Astrocyte (in vitro differentiated cells and primary cell): ENCODE measurements around the gene ARSI.

Source experiments
- EZH2 ChIP-seq: IDR thresholded peaks from 2 replicates; pipeline ENCODE4 v1.6.1; 2012; ENCODE audit warnings: mild to moderate bottlenecking, low read length, inconsistent platforms; ENCODE audit not compliant: insufficient read depth
- TF ChIP-seq, protein P1 (sequence below): IDR thresholded peaks from 2 replicates; pipeline ENCODE4 v1.5.1; 2011; ENCODE audit warnings: low read depth, mild to moderate bottlenecking, inconsistent platforms, low read length, moderate library complexity; ENCODE audit not compliant: insufficient read depth

DNA sequence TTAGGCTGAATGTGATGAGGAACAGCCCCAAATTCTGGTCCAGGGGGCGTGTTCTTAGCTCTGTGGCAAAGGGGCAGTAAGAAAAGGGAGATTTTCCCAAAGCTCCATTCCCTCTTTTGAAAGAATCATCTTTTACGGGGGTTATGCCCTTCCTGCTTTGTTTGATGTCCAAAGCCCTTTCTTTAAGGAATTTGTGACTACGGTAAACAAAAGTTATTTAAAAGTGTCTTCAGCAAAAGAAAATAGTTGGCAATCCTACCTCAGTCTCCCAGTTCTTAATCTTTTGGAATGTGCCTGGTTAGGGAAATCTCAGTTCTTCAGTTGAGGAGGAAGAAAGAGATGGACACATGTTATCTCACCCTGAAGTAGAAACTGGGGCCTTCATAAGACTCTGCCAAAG, 24.4 kb upstream of the ARSI start:
- TF ChIP-seq, protein P1, sequence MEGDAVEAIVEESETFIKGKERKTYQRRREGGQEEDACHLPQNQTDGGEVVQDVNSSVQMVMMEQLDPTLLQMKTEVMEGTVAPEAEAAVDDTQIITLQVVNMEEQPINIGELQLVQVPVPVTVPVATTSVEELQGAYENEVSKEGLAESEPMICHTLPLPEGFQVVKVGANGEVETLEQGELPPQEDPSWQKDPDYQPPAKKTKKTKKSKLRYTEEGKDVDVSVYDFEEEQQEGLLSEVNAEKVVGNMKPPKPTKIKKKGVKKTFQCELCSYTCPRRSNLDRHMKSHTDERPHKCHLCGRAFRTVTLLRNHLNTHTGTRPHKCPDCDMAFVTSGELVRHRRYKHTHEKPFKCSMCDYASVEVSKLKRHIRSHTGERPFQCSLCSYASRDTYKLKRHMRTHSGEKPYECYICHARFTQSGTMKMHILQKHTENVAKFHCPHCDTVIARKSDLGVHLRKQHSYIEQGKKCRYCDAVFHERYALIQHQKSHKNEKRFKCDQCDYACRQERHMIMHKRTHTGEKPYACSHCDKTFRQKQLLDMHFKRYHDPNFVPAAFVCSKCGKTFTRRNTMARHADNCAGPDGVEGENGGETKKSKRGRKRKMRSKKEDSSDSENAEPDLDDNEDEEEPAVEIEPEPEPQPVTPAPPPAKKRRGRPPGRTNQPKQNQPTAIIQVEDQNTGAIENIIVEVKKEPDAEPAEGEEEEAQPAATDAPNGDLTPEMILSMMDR: no peak
- no peak for TF ChIP-seq EZH2
